GM19328 (cell line): ENCODE data around the gene E2F4.

Source experiments
- ATAC-seq: cut with Tn5 transposase; IDR thresholded peaks from one replicate; pipeline ENCODE4 v1.9.1; 2021; ENCODE audit warnings: mild to moderate bottlenecking, moderate library complexity; ENCODE audit not compliant: unreplicated experiment

E2F4 gene

GRCh38 chr16:67173808-67174705 is 17.9 kb upstream of the E2F4 start:
- no peak for ATAC-seq

- no peak for ATAC-seq
Observed at GRCh38 chr16:67174706-67175231, 17.2 kb upstream of the E2F4 start.

GRCh38 chr16:67176662-67177061 is 15.3 kb upstream of the E2F4 start:
- no peak for ATAC-seq

GRCh38 chr16:67177743-67178699 is 13.9 kb upstream of the E2F4 start:
- no peak for ATAC-seq

GRCh38 chr16:67179421-67180080 is 12.4 kb upstream of the E2F4 start:
- no peak for ATAC-seq

- no peak for ATAC-seq
Observed at GRCh38 chr16:67180166-67180565, 11.8 kb upstream of the E2F4 start.

- ATAC-seq = no peak
Observed at GRCh38 chr16:67181346-67181745, 10.6 kb upstream of the E2F4 start.

- no peak for ATAC-seq
Observed at GRCh38 chr16:67182288-67182687, 9.7 kb upstream of the E2F4 start.

GRCh38 chr16:67183284-67183626 is 8.7 kb upstream of the E2F4 start:
- ATAC-seq = no peak

GRCh38 chr16:67183627-67184452 is 8.1 kb upstream of the E2F4 start, which contains the start of gene MATCAP1:
Gene MATCAP1, minus strand, starts transcription at chr16:67183963. Its CDS starts 3,353 bp downstream, at chr16:67180610.
- ATAC-seq = peak; percentile 88

GRCh38 chr16:67184453-67184994 is 7.4 kb upstream of the E2F4 start:
- no peak for ATAC-seq

GRCh38 chr16:67184995-67185650 is 6.8 kb upstream of the E2F4 start:
- no peak for ATAC-seq

GRCh38 chr16:67185651-67186134 is 6.3 kb upstream of the E2F4 start:
- ATAC-seq = no peak

GRCh38 chr16:67186550-67186950 is 5.4 kb upstream of the E2F4 start:
- ATAC-seq = no peak

- no peak for ATAC-seq
Observed at GRCh38 chr16:67187175-67187890, 4.6 kb upstream of the E2F4 start.

- ATAC-seq = no peak
Observed at GRCh38 chr16:67188323-67188722, 3.6 kb upstream of the E2F4 start.

- ATAC-seq = no peak
Observed at GRCh38 chr16:67188798-67189197, 3.2 kb upstream of the E2F4 start.

- ATAC-seq = no peak
Observed at GRCh38 chr16:67190041-67190440, 1.9 kb upstream of the E2F4 start, which contains the start of gene EXOC3L1. Gene EXOC3L1, minus strand, starts transcription at chr16:67190136. Its CDS starts 460 bp downstream, at chr16:67189676.
